ENCODE data around the gene TUFT1.
"Not testable (repeated sequence)": the region's sequence is repeated elsewhere in the genome, so short reads cannot be mapped to it uniquely, and the experiment has no call there.

- TF ChIP-seq CTCF, POLR2A (IDR thresholded peaks at IDR 0.05): not testable (repeated sequence)
Observed at GRCh38 chr1:151602550-151602949, 62.4 kb downstream of the TUFT1 start.

All from heart left ventricle (tissue), 13 donors.